NB4 (cell line): ENCODE data around the gene BICD1.

ENCODE experiments used
- DNase-seq: peaks from one replicate; pipeline ENCODE4 v3.0.0; 2010; ENCODE audit warnings: low read depth
- H3K4me3 ChIP-seq: one replicate; pipeline ENCODE4 v1.5.1; 2011; ENCODE audit warnings: mild to moderate bottlenecking, low read depth, low read length, moderate library complexity
- CTCF ChIP-seq: IDR thresholded peaks from one replicate; pipeline ENCODE4 v1.5.1; 2012; ENCODE audit warnings: low read depth, low read length
- MAX ChIP-seq: IDR thresholded peaks from 2 replicates; pipeline ENCODE4 v1.6.1; 2011; ENCODE audit warnings: low read depth, low read length
- MYC ChIP-seq: IDR thresholded peaks from 2 replicates; pipeline ENCODE4 v1.6.1; 2011; ENCODE audit warnings: low read depth, low read length
- POLR2A ChIP-seq: IDR thresholded peaks from 2 replicates; pipeline ENCODE4 v1.6.1; 2011; ENCODE audit warnings: mild to moderate bottlenecking; ENCODE audit not compliant: insufficient read length; ENCODE audit errors: extremely low read depth

The BICD1 gene

GRCh38 chr12:32108787-32109186 lies 2.1 kb downstream of the BICD1 start:
- no peak for DNase-seq

GRCh38 chr12:32110417-32110816 lies 3.8 kb downstream of the BICD1 start:
- no peak for DNase-seq
- no peak for TF ChIP-seq MYC
- no peak for TF ChIP-seq MAX
- TF ChIP-seq POLR2A, result no peak
- H3K4me3 ChIP-seq, result no peak overlapping the region

More at GRCh38 chr12:32108787-32109186, 2.1 kb downstream of the BICD1 start:
- TF ChIP-seq CTCF (no peak), MAX (no peak), POLR2A (no peak), MYC (no peak)
- H3K4me3 ChIP-seq, result peak overlapping the region; percentile 2

- DNase-seq, result no peak
- H3K4me3 ChIP-seq, result no peak overlapping the region
- TF ChIP-seq MYC (no peak), CTCF (no peak), MAX (no peak), POLR2A (no peak)
Measured at GRCh38 chr12:32110942-32111341, 4.3 kb downstream of the BICD1 start.

GRCh38 chr12:32115404-32116104 lies 8.9 kb downstream of the BICD1 start:
- TF ChIP-seq POLR2A (no peak), MYC (no peak), MAX (no peak), CTCF (no peak)
- peak; percentile 79 for DNase-seq
- H3K4me3 ChIP-seq, result no peak overlapping the region

GRCh38 chr12:32116897-32117296 lies 10.2 kb downstream of the BICD1 start:
- no peak for DNase-seq
- H3K4me3 ChIP-seq, result no peak overlapping the region
- TF ChIP-seq CTCF (no peak), MAX (no peak), MYC (no peak), POLR2A (no peak)

GRCh38 chr12:32117316-32117715 lies 10.7 kb downstream of the BICD1 start:
- H3K4me3 ChIP-seq, result no peak overlapping the region
- no peak for TF ChIP-seq CTCF
- no peak for TF ChIP-seq MAX
- TF ChIP-seq MYC, result no peak
- no peak for TF ChIP-seq POLR2A
- DNase-seq, result no peak
